ENCODE measurements around the gene CNTROB.

Gene CNTROB

GRCh38 chr17:7931709-7932482, at the start of gene CNTROB, which contains the start of gene TRAPPC1:
TSS of gene CNTROB (plus strand) at chr17:7932206. CDS start at chr17:7933080, 874 bp downstream.
TSS of gene TRAPPC1 (minus strand) at chr17:7931946. CDS start at chr17:7931829, 117 bp downstream.
- DNase-seq: peak; percentile 100

- no peak for DNase-seq
Measured at GRCh38 chr17:7882629-7883028, 49.4 kb upstream of the CNTROB start.

GRCh38 chr17:7883781-7884386, 48.1 kb upstream of the CNTROB start:
- DNase-seq: peak; percentile 78

GRCh38 chr17:7884581-7885366, 47.2 kb upstream of the CNTROB start:
- peak; percentile 74 for DNase-seq

GRCh38 chr17:7885367-7886226, 46.4 kb upstream of the CNTROB start:
- peak; percentile 84 for DNase-seq

- peak; percentile 78 for DNase-seq
Measured at GRCh38 chr17:7886227-7887037, 45.6 kb upstream of the CNTROB start.

- peak; percentile 90 for DNase-seq
Measured at GRCh38 chr17:7887038-7887481, 44.9 kb upstream of the CNTROB start.

- DNase-seq: peak; percentile 99
Measured at GRCh38 chr17:7887482-7888183, 44.4 kb upstream of the CNTROB start.

GRCh38 chr17:7888184-7888920, 43.7 kb upstream of the CNTROB start, which contains the start of gene CHD3:
TSS of gene CHD3 (plus strand) at chr17:7888789. CDS start at chr17:7889001, 212 bp downstream.
- peak; percentile 94 for DNase-seq

- DNase-seq: peak; percentile 99
Measured at GRCh38 chr17:7889166-7889955, 42.6 kb upstream of the CNTROB start.

GRCh38 chr17:7893187-7893880, 38.7 kb upstream of the CNTROB start:
- DNase-seq: no peak

- DNase-seq: no peak
Measured at GRCh38 chr17:7894226-7894625, 37.8 kb upstream of the CNTROB start.

- DNase-seq: no peak
Measured at GRCh38 chr17:7894866-7895265, 37.1 kb upstream of the CNTROB start.

- DNase-seq: no peak
Measured at GRCh38 chr17:7897090-7897489, 34.9 kb upstream of the CNTROB start.

GRCh38 chr17:7897773-7898172, 34.2 kb upstream of the CNTROB start:
- DNase-seq: peak; percentile 74

- no peak for DNase-seq
Measured at GRCh38 chr17:7903154-7904103, 28.6 kb upstream of the CNTROB start.

GRCh38 chr17:7909089-7909488, 22.9 kb upstream of the CNTROB start:
- no peak for DNase-seq

All from DMS53 (cell line).